ENCODE results near the gene MED12L. TPM values are rescaled to one million over a fixed set of nuclear protein-coding genes. Genes with fewer than 3 reads are reported as not detected.

Gene MED12L
- total and polyA plus RNA-seq, 2 donors (not counting 1 experiment from before 2014, with no cell fraction given), result 0.94 to 4.3 TPM

DNA sequence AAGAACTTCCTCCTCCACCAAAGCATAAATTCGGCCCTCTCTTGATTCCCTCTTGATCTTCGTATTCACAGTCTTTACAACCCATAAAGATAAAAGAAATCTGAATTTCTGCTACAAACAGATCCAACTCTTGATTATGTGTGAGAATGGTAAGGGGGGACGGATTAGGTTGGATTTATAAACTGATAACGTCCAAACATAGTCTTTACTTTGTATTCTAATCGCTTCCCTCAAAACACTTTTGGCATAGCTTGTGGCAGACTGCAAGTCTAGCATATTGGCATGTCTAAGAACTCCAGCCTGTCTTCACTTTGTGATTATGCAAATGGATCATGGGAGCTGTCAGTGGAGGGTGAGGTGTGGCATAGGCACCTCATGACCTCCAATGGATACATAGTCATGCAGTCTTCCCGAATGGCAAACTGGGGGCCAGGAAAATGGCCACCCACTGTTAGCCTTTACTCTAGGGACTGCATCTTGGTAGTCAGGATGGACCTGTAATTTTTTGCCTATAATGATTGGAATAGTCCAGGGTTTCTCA is 141.9 kb downstream of the MED12L start:
- Histone ChIP-seq H2AFZ (ENCODE audit: low read length) (peak overlapping the region; percentile 15), H3K36me3 (ENCODE audit: control insufficient read depth, insufficient read depth, low read length) (no peaks in the 10 kb centered on the region), H3K9ac (ENCODE audit: insufficient read depth, low read length) (no peak overlapping the region), H3K27me3 (ENCODE audit: control insufficient read depth, insufficient read depth, low read length) (no peaks in the 10 kb centered on the region), H3K27ac (ENCODE audit: insufficient read depth, low read length) (peak overlapping the region; percentile 6), H3K4me3 (replicated peaks in 1 of 4; ENCODE audit: control extremely low read depth in 1 of 4, insufficient read depth in 1 of 4, low read depth in 3 of 4, low read length in 4 of 4) (no peak overlapping the region), H3K4me1 (ENCODE audit: control insufficient read depth, extremely low read depth, insufficient read depth, low read length) (peaks cover 27% of the 10 kb centered on the region), H3K4me2 (ENCODE audit: extremely low read depth, insufficient read depth, low read length) (peak overlapping the region; percentile 74), H4K20me1 (ENCODE audit: control insufficient read depth, extremely low read depth, insufficient read depth, low read length) (no peaks in the 10 kb centered on the region), H3K79me2 (ENCODE audit: control insufficient read depth, insufficient read depth, low read length) (no peaks in the 10 kb centered on the region), H3K9me3 (ENCODE audit: control insufficient read depth, insufficient read depth, low read depth, low read length) (no peaks in the 10 kb centered on the region)
- DNase-seq (ENCODE audit: low read depth in 2 of 2), result no peak
- TF ChIP-seq EZH2 (IDR thresholded peaks at IDR 0.05; ENCODE audit: low read length, missing control alignments), result no peak
- TF ChIP-seq, protein P1, sequence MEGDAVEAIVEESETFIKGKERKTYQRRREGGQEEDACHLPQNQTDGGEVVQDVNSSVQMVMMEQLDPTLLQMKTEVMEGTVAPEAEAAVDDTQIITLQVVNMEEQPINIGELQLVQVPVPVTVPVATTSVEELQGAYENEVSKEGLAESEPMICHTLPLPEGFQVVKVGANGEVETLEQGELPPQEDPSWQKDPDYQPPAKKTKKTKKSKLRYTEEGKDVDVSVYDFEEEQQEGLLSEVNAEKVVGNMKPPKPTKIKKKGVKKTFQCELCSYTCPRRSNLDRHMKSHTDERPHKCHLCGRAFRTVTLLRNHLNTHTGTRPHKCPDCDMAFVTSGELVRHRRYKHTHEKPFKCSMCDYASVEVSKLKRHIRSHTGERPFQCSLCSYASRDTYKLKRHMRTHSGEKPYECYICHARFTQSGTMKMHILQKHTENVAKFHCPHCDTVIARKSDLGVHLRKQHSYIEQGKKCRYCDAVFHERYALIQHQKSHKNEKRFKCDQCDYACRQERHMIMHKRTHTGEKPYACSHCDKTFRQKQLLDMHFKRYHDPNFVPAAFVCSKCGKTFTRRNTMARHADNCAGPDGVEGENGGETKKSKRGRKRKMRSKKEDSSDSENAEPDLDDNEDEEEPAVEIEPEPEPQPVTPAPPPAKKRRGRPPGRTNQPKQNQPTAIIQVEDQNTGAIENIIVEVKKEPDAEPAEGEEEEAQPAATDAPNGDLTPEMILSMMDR (conservative IDR thresholded peaks at IDR 0.05 in 1 of 2, IDR thresholded peaks at IDR 0.05 in 1 of 2; ENCODE audit: low read depth in 1 of 2, low read length in 2 of 2), result no peak

DNA sequence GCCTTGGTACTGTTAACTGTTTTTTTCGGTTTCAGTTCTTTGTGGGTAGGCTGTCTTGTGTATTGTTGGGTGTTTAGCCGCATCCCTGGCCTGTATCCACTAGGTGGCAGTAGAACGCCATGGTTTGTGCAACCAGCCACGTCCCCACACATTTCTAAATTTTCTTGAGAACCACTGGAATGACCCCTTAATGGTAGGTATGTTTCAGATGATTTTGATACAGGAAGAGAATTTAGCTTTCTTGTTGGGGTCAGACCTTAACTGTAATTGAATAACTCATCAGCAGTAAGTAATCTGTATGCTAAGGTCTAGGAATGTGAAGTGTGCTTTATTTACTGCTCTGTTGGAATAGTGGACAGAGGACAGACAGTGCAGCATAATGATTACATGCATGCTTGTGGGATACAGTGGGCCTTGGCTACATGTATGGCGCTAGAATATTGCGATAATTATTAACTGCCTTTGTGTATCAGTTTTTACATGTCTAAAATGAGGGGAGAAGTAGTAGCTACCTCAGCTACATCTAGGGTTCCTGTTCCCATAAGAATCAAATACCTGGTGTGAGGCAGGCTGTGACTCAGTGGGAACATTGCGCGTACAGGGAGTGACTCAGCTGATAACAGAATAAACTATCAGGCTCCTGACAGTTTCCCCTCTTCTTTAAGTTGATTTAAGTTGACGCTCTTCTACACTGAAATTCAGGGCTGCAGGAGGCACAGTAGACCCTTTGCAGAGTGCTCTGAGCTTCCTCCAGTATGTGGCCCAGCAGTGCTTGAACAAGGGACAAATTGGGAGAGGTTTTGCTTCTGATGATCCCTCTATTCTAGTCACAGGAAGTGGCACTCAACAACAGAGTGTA is 142.6 kb downstream of the MED12L start:
- TF ChIP-seq, protein P1 (conservative IDR thresholded peaks at IDR 0.05 in 1 of 2, IDR thresholded peaks at IDR 0.05 in 1 of 2; ENCODE audit: low read depth in 1 of 2, low read length in 2 of 2), result peak; percentile 94 to 95
- TF ChIP-seq EZH2 (IDR thresholded peaks at IDR 0.05; ENCODE audit: low read length, missing control alignments), result no peak
- H3K4me2 ChIP-seq (ENCODE audit: extremely low read depth, insufficient read depth, low read length), result peak overlapping the region; percentile 74
- peak overlapping the region; percentile 15 for H2AFZ ChIP-seq (ENCODE audit: low read length)
- no peak overlapping the region for H3K4me3 ChIP-seq (replicated peaks in 1 of 4; ENCODE audit: control extremely low read depth in 1 of 4, insufficient read depth in 1 of 4, low read depth in 3 of 4, low read length in 4 of 4)
- no peaks in the 10 kb centered on the region for H3K27me3 ChIP-seq (ENCODE audit: control insufficient read depth, insufficient read depth, low read length)
- H4K20me1 ChIP-seq (ENCODE audit: control insufficient read depth, extremely low read depth, insufficient read depth, low read length), result no peaks in the 10 kb centered on the region
- H3K27ac ChIP-seq (ENCODE audit: insufficient read depth, low read length), result peak overlapping the region; percentile 62
- no peaks in the 10 kb centered on the region for H3K79me2 ChIP-seq (ENCODE audit: control insufficient read depth, insufficient read depth, low read length)
- H3K9ac ChIP-seq (ENCODE audit: insufficient read depth, low read length), result no peak overlapping the region
- no peaks in the 10 kb centered on the region for H3K36me3 ChIP-seq (ENCODE audit: control insufficient read depth, insufficient read depth, low read length)
- DNase-seq (ENCODE audit: low read depth in 2 of 2), result peak; percentile 81 to 89
- no peaks in the 10 kb centered on the region for H3K9me3 ChIP-seq (ENCODE audit: control insufficient read depth, insufficient read depth, low read depth, low read length)
- peaks cover 27% of the 10 kb centered on the region for H3K4me1 ChIP-seq (ENCODE audit: control insufficient read depth, extremely low read depth, insufficient read depth, low read length)

DNA sequence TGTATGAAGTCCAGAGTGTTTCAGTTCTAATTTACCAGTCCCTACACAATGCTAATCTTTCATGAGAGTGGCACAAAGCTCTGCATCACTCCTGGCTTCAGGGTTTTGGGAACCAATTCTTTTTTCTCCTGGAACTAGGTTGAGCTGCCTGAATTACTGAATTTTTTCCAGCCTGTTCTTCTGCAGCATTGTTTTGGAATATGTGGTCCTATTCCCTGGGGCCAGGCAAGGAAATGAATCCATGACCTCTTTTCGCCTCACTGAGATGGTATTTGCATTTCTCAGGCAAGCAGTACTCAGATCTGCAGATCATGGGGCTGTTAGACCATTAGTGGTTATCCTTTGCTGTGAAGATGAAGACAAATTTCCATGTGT is 143.2 kb downstream of the MED12L start:
- peak; percentile 19 to 77 for DNase-seq (ENCODE audit: low read depth in 2 of 2)
- Histone ChIP-seq H3K9ac (ENCODE audit: insufficient read depth, low read length) (no peak overlapping the region), H3K79me2 (ENCODE audit: control insufficient read depth, insufficient read depth, low read length) (no peaks in the 10 kb centered on the region), H3K27ac (ENCODE audit: insufficient read depth, low read length) (peak overlapping the region; percentile 62), H3K9me3 (ENCODE audit: control insufficient read depth, insufficient read depth, low read depth, low read length) (no peaks in the 10 kb centered on the region), H4K20me1 (ENCODE audit: control insufficient read depth, extremely low read depth, insufficient read depth, low read length) (no peaks in the 10 kb centered on the region), H3K27me3 (ENCODE audit: control insufficient read depth, insufficient read depth, low read length) (no peaks in the 10 kb centered on the region), H3K4me3 (replicated peaks in 1 of 4; ENCODE audit: control extremely low read depth in 1 of 4, insufficient read depth in 1 of 4, low read depth in 3 of 4, low read length in 4 of 4) (no peak overlapping the region), H3K4me2 (ENCODE audit: extremely low read depth, insufficient read depth, low read length) (peak overlapping the region; percentile 15), H3K4me1 (ENCODE audit: control insufficient read depth, extremely low read depth, insufficient read depth, low read length) (peaks cover 27% of the 10 kb centered on the region), H3K36me3 (ENCODE audit: control insufficient read depth, insufficient read depth, low read length) (no peaks in the 10 kb centered on the region), H2AFZ (ENCODE audit: low read length) (no peak overlapping the region)
- TF ChIP-seq, protein P1 (conservative IDR thresholded peaks at IDR 0.05 in 1 of 2, IDR thresholded peaks at IDR 0.05 in 1 of 2; ENCODE audit: low read depth in 1 of 2, low read length in 2 of 2), result no peak
- TF ChIP-seq EZH2 (IDR thresholded peaks at IDR 0.05; ENCODE audit: low read length, missing control alignments), result no peak

All from fibroblast of lung (primary cell).